GM13976 (cell line): ENCODE results near the gene SLC6A11.

Source experiments
- DNase-seq: peaks from one replicate; pipeline ENCODE4 v3.0.0; 2012; ENCODE audit warnings: low spot score
- CTCF ChIP-seq: IDR thresholded peaks from 2 replicates; pipeline ENCODE4 v1.5.1; 2012; ENCODE audit warnings: borderline replicate concordance, mild to moderate bottlenecking; ENCODE audit not compliant: insufficient read depth; ENCODE audit errors: extremely low read depth, missing control alignments, control extremely low read depth
- in situ Hi-C: fragments of 300-500 bp; cut with MboI; formaldehyde crosslinking; loops from one replicate; pipeline ENCODE4 v1.12.0; 2022; ENCODE audit warnings: low sequenced_read_pairs, mixed read lengths, inconsistent platforms; ENCODE audit not compliant: unreplicated experiment

The SLC6A11 gene

GRCh38 chr3:10883478-10884234 lies 67.6 kb downstream of the SLC6A11 start:
- peak; percentile 16 for TF ChIP-seq CTCF
- peak; percentile 45 for DNase-seq
- in situ Hi-C loops = no loop called here

- DNase-seq = no peak
- TF ChIP-seq CTCF = no peak
- in situ Hi-C loops = no loop called here
These were observed 71.0 kb downstream of the SLC6A11 start for GRCh38 chr3:10887015-10887414.

GRCh38 chr3:10888518-10889090 lies 72.6 kb downstream of the SLC6A11 start:
- DNase-seq = no peak
- in situ Hi-C loops = no loop called here
- TF ChIP-seq CTCF = no peak

- TF ChIP-seq CTCF = no peak
- no peak for DNase-seq
- in situ Hi-C loops = no loop called here
These were observed 73.4 kb downstream of the SLC6A11 start for GRCh38 chr3:10889206-10889960.

GRCh38 chr3:10890665-10891064 lies 74.6 kb downstream of the SLC6A11 start:
- DNase-seq = no peak
- in situ Hi-C loops = no loop called here
- no peak for TF ChIP-seq CTCF

GRCh38 chr3:10892622-10893021 lies 76.6 kb downstream of the SLC6A11 start:
- in situ Hi-C loops = no loop called here
- no peak for DNase-seq
- TF ChIP-seq CTCF = no peak
